ENCODE data around the gene UTY.
A peak's percentile ranks its signal among the peaks of the same experiment; 100 is the strongest.

The UTY gene

GRCh38 chrY:13339939-13340338 lies 139.9 kb downstream of the UTY start:
- H3K4me3 ChIP-seq (ENCODE audit: low read length) = no peak overlapping the region
- no peak for TF ChIP-seq CTCF (conservative IDR thresholded peaks at IDR 0.05; ENCODE audit: low read length)
- DNase-seq (ENCODE audit: low read depth) = no peak

GRCh38 chrY:13339381-13339780 lies 140.5 kb downstream of the UTY start:
- peak; percentile 54 for DNase-seq (ENCODE audit: low read depth)
- H3K4me3 ChIP-seq (ENCODE audit: low read length) = no peak overlapping the region
- TF ChIP-seq CTCF (conservative IDR thresholded peaks at IDR 0.05; ENCODE audit: low read length) = no peak

GRCh38 chrY:13338711-13339110 lies 141.1 kb downstream of the UTY start:
- DNase-seq (ENCODE audit: low read depth) = no peak
- no peak for TF ChIP-seq CTCF (conservative IDR thresholded peaks at IDR 0.05; ENCODE audit: low read length)
- H3K4me3 ChIP-seq (ENCODE audit: low read length) = no peak overlapping the region

GRCh38 chrY:13337934-13338333 lies 141.9 kb downstream of the UTY start:
- no peak for DNase-seq (ENCODE audit: low read depth)
- TF ChIP-seq CTCF (conservative IDR thresholded peaks at IDR 0.05; ENCODE audit: low read length) = no peak
- no peak overlapping the region for H3K4me3 ChIP-seq (ENCODE audit: low read length)

- H3K4me3 ChIP-seq (ENCODE audit: low read length) = no peak overlapping the region
- TF ChIP-seq CTCF (conservative IDR thresholded peaks at IDR 0.05; ENCODE audit: low read length) = no peak
- DNase-seq (ENCODE audit: low read depth) = no peak
These were observed 146.0 kb downstream of the UTY start for GRCh38 chrY:13333791-13334190.

GRCh38 chrY:13330651-13331050 lies 149.2 kb downstream of the UTY start:
- H3K4me3 ChIP-seq (ENCODE audit: low read length) = no peak overlapping the region
- no peak for DNase-seq (ENCODE audit: low read depth)
- no peak for TF ChIP-seq CTCF (conservative IDR thresholded peaks at IDR 0.05; ENCODE audit: low read length)

- H3K4me3 ChIP-seq (ENCODE audit: low read length) = no peak overlapping the region
- DNase-seq (ENCODE audit: low read depth) = no peak
- no peak for TF ChIP-seq CTCF (conservative IDR thresholded peaks at IDR 0.05; ENCODE audit: low read length)
These were observed 166.9 kb downstream of the UTY start for GRCh38 chrY:13312966-13313365.

All from AG10803 (cell line).